GM20000 (cell line): ENCODE data around the gene ZC3H10.
"Not testable (repeated sequence)": the region's sequence is repeated elsewhere in the genome, so short reads cannot be mapped to it uniquely, and the experiment has no call there.

ENCODE experiments used
- DNase-seq: peaks from one replicate; pipeline ENCODE4 v3.0.0; 2012; ENCODE audit warnings: low spot score
- CTCF ChIP-seq: IDR thresholded peaks from 2 replicates; pipeline ENCODE4 v1.5.1; 2012; ENCODE audit warnings: mild to moderate bottlenecking, control low read depth; ENCODE audit errors: extremely low read depth, missing control alignments

ZC3H10 gene

GRCh38 chr12:56117778-56118687 lies at the start of gene ZC3H10:
ZC3H10 (plus strand) TSS chr12:56118266; CDS start chr12:56120563, 2,297 bp downstream.
- peak; percentile 94 for DNase-seq
- TF ChIP-seq CTCF: peak; percentile 39

- no peak for TF ChIP-seq CTCF
- DNase-seq: no peak
Measured at GRCh38 chr12:56071648-56072047, 46.4 kb upstream of the ZC3H10 start.

GRCh38 chr12:56074396-56074795 lies 43.7 kb upstream of the ZC3H10 start:
- TF ChIP-seq CTCF: no peak
- no peak for DNase-seq

- DNase-seq: not testable (repeated sequence)
Measured at GRCh38 chr12:56077966-56078365, 40.1 kb upstream of the ZC3H10 start.

- no peak for TF ChIP-seq CTCF
- DNase-seq: no peak
Measured at GRCh38 chr12:56078427-56078826, 39.6 kb upstream of the ZC3H10 start.

GRCh38 chr12:56078931-56079722 lies 38.9 kb upstream of the ZC3H10 start:
- peak; percentile 87 for DNase-seq
- TF ChIP-seq CTCF: peak; percentile 45

GRCh38 chr12:56079723-56080555 lies 38.1 kb upstream of the ZC3H10 start, which contains the start of gene ERBB3:
ERBB3 (plus strand) TSS chr12:56080165; CDS start chr12:56080301, 136 bp downstream.
- peak; percentile 74 for DNase-seq
- no peak for TF ChIP-seq CTCF
